Esophagus squamous epithelium (tissue), 5 donors: ENCODE measurements around the gene ZBTB24. TPM values are rescaled to one million over a fixed set of nuclear protein-coding genes. Genes with fewer than 3 reads are reported as not detected.

ENCODE experiments used
- DNase-seq: peaks from one replicate; lab custom pipeline; 2025; lab: John Stamatoyannopoulos, UW
- H3K27ac ChIP-seq, 4 donors: fragments of 200-600 bp; sonication (generic); one replicate each; pipeline ENCODE4 v1.5.1; 2016 to 2019; ENCODE audit warnings: mild to moderate bottlenecking in 1 of 4
- H3K27me3 ChIP-seq, 4 donors: fragments of 200-600 bp; sonication (generic); 1 replicate in 3 of 4; 2 replicates in 1 of 4; pipeline versions ENCODE4 v1.5.1 to v1.6.0; 2017 to 2021; ENCODE audit warnings: antibody characterized with exemption in 1 of 4
- H3K36me3 ChIP-seq, 3 donors: fragments of 200-600 bp; sonication (generic); one replicate each; pipeline ENCODE4 v1.5.1; 2016 to 2019
- H3K4me1 ChIP-seq, 3 donors: fragments of 200-600 bp; sonication (generic); one replicate each; pipeline ENCODE4 v1.5.1; 2017 to 2019
- H3K4me3 ChIP-seq, 4 donors: fragments of 200-600 bp; sonication (generic); 1 replicate in 3 of 4; 2 replicates in 1 of 4; pipeline ENCODE4 v1.5.1; 2016 to 2019; ENCODE audit warnings: mild to moderate bottlenecking in 2 of 4, moderate library complexity in 1 of 4
- H3K9me3 ChIP-seq, 3 donors: fragments of 200-600 bp; sonication (generic); one replicate each; pipeline ENCODE4 v1.5.1; 2016 to 2019
- POLR2A ChIP-seq, 4 donors: fragments of 450-650 bp; IDR thresholded peaks; one replicate each; pipeline ENCODE4 v1.6.1; 2017; ENCODE audit warnings: antibody characterized with exemption in 4 of 4, mild to moderate bottlenecking in 4 of 4, moderate library complexity in 3 of 4
- WGBS, 2 donors: methylation state at CpG; one replicate each; pipeline ENCODE4 v1.1.5; 2018; 5-methylcytosine and 5-hydroxymethylcytosine counted together
- intact Hi-C: fragments of 100-400 bp; cut with DNase I; formaldehyde crosslinking; loops from one replicate; pipeline ENCODE4 v1.15.0; 2022
- total RNA-seq, 4 donors: library from RNA; depleted of rRNA; stranded (reverse); fragments of >200 nt; gene quantifications; one replicate each; pipeline ENCODE4 v1.1.0, GENCODE V29; 2016
- TF ChIP-seq, protein P1 (sequence below), 6 experiments: fragments of 450-650 bp in 4 of 6; fragments of 200-600 bp in 2 of 6; sonication (generic) in 2 of 6; IDR thresholded peaks; one replicate each; pipeline ENCODE4 v1.5.1; 2016 to 2019; ENCODE audit warnings: antibody characterized with exemption in 6 of 6, mild to moderate bottlenecking in 4 of 6, moderate library complexity in 4 of 6
- donor health status: DM: yes; HTN: yes; CAD: no.

ZBTB24 gene
- total RNA-seq, 4 donors from 2014 or later = 3.9 to 8.4 (median 7.0) TPM

- WGBS, 2 donors = 69 to 82% methylated on average over 4 of the region's 4 CpGs
- peaks cover 10 to 84% (median 33%) of the 10 kb centered on the region in 3 donors for H3K36me3 ChIP-seq
- TF ChIP-seq POLR2A (IDR thresholded peaks at IDR 0.05) = no peak
- TF ChIP-seq, protein P1, sequence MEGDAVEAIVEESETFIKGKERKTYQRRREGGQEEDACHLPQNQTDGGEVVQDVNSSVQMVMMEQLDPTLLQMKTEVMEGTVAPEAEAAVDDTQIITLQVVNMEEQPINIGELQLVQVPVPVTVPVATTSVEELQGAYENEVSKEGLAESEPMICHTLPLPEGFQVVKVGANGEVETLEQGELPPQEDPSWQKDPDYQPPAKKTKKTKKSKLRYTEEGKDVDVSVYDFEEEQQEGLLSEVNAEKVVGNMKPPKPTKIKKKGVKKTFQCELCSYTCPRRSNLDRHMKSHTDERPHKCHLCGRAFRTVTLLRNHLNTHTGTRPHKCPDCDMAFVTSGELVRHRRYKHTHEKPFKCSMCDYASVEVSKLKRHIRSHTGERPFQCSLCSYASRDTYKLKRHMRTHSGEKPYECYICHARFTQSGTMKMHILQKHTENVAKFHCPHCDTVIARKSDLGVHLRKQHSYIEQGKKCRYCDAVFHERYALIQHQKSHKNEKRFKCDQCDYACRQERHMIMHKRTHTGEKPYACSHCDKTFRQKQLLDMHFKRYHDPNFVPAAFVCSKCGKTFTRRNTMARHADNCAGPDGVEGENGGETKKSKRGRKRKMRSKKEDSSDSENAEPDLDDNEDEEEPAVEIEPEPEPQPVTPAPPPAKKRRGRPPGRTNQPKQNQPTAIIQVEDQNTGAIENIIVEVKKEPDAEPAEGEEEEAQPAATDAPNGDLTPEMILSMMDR (IDR thresholded peaks at IDR 0.05) = no peak
These were observed 8.0 kb downstream of the ZBTB24 start for GRCh38 chr6:109474995-109475394.

GRCh38 chr6:109473120-109473519, 9.9 kb downstream of the ZBTB24 start:
- Histone ChIP-seq H3K4me3 (no peak overlapping the region), H3K4me1 (peaks cover 4 to 17% (median 14%) of the 10 kb centered on the region in 3 donors), H3K9me3 (no peaks in the 10 kb centered on the region), H3K36me3 (peaks cover 10 to 98% (median 33%) of the 10 kb centered on the region in 3 donors), H3K27me3 (no peaks in the 10 kb centered on the region), H3K27ac (no peak overlapping the region)
- DNase-seq = no peak
- intact Hi-C loops = no loop called here
- 88 to 98% methylated on average over 3 of the region's 3 CpGs for WGBS, 2 donors
- TF ChIP-seq POLR2A (IDR thresholded peaks at IDR 0.05) = no peak
- TF ChIP-seq, protein P1 (IDR thresholded peaks at IDR 0.05) = no peak

More at GRCh38 chr6:109474995-109475394, 8.0 kb downstream of the ZBTB24 start:
- Histone ChIP-seq H3K9me3 (no peaks in the 10 kb centered on the region), H3K27ac (no peak overlapping the region), H3K27me3 (no peaks in the 10 kb centered on the region), H3K4me3 (no peak overlapping the region), H3K4me1 (peaks cover 15 to 36% (median 31%) of the 10 kb centered on the region in 3 donors)
- no peak for DNase-seq
- intact Hi-C loops = no loop called here

DNA sequence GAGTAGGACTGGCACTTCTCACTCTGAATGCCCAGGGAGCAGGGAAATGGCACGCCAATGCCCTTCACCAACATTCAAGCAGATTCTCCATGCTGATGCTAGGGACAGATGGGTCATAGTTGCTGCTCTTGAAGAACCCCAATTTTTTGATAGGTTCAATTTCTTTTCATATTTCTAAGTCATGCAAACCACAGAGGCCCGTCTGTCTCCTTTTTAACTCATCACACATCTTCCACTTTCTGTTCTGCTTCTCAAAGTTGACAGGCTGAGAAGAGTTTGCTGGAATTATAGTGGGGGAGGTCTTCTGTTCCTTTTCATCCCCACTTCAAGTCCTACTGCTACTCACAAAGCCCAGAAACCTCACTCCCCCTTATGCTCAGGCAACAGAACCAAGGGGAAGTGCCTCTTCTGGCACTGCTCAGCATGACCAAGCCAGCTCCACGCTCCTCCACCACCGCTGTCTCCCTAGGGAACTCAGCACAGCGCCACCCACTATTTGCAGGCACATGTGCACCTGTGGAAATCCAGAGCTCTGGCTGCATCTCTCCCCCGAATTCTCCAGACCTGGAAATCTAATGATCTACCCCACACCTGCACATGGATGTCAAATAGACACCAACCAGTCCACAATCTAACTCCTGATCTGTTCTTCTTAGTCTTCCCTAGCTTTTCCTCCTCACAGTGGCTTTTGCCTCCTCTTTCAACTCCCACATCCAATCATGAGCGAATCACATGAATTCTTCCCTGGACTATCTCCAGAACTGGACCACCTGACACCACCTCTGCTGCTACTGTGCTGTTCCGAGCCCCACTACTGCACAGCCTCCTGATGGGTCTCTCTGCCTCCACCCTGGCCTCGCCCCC, 10.7 kb downstream of the ZBTB24 start:
- Histone ChIP-seq H3K36me3 (peaks cover 10 to 99% (median 33%) of the 10 kb centered on the region in 3 donors), H3K9me3 (no peaks in the 10 kb centered on the region), H3K27ac (no peak overlapping the region), H3K27me3 (no peaks in the 10 kb centered on the region), H3K4me1 (peaks cover under 1 to 9% (median 6%) of the 10 kb centered on the region in 3 donors), H3K4me3 (no peak overlapping the region)
- WGBS, 2 donors = 81 to 93% methylated on average over 9 of the region's 9 CpGs
- intact Hi-C loops = no loop called here
- TF ChIP-seq, protein P1 (IDR thresholded peaks at IDR 0.05) = no peak
- TF ChIP-seq POLR2A (IDR thresholded peaks at IDR 0.05) = no peak
- DNase-seq = no peak

- intact Hi-C loops = no loop called here
- 72 to 95% methylated on average over 2 to 3 of the region's 5 CpGs for WGBS, 2 donors
These were observed 11.8 kb downstream of the ZBTB24 start for GRCh38 chr6:109471105-109471810.

More at GRCh38 chr6:109471105-109471810, 11.8 kb downstream of the ZBTB24 start:
- no peaks in the 10 kb centered on the region for H3K27me3 ChIP-seq
- TF ChIP-seq, protein P1 (IDR thresholded peaks at IDR 0.05) = no peak
- TF ChIP-seq POLR2A (IDR thresholded peaks at IDR 0.05) = no peak
- no peaks in the 10 kb centered on the region for H3K4me1 ChIP-seq
- no peaks in the 10 kb centered on the region for H3K9me3 ChIP-seq
- no peak for DNase-seq
- H3K36me3 ChIP-seq = peaks cover 10 to 100% (median 29%) of the 10 kb centered on the region in 3 donors
- H3K4me3 ChIP-seq = no peak overlapping the region
- no peak overlapping the region for H3K27ac ChIP-seq
